Fibroblast of mammary gland (primary cell): ENCODE measurements around the gene DGKB.
"Not testable (repeated sequence)": the region's sequence is repeated elsewhere in the genome, so short reads cannot be mapped to it uniquely, and the experiment has no call there.

Source experiments
- DNase-seq: peaks from one replicate; pipeline ENCODE4 v3.0.0-alpha.2; 2010; ENCODE audit warnings: low read depth
- H3K4me3 ChIP-seq: 2 replicates; pipeline ENCODE4 v1.5.1; 2011; ENCODE audit warnings: low read depth, mild to moderate bottlenecking, low read length, moderate library complexity; ENCODE audit not compliant: control insufficient read depth
- TF ChIP-seq, protein P1 (sequence below): conservative IDR thresholded peaks from 2 replicates; pipeline ENCODE4 v1.5.1; 2011; ENCODE audit warnings: low read depth, low read length, inconsistent platforms; ENCODE audit not compliant: control insufficient read depth, insufficient read depth

Gene DGKB

DNA sequence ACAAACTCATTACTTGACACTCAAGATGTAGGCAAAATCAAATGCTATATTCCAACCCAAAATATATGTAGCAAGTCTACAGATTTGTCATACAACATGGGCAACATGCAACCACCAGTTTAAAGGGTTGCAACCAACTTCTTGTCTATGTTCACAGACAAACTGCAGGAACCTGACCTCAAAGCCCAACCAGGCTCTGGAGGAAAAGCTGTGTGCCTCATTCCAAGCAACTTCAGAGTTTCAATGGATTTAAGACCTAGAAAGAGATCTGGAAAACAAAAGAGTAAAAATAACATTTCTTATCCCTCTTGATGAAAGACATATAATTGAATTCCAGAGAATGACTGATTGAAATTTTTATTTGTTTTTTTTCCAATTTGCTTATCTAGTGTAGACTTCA lies 612.6 kb downstream of the DGKB start:
- no peak overlapping the region for H3K4me3 ChIP-seq
- TF ChIP-seq, protein P1, sequence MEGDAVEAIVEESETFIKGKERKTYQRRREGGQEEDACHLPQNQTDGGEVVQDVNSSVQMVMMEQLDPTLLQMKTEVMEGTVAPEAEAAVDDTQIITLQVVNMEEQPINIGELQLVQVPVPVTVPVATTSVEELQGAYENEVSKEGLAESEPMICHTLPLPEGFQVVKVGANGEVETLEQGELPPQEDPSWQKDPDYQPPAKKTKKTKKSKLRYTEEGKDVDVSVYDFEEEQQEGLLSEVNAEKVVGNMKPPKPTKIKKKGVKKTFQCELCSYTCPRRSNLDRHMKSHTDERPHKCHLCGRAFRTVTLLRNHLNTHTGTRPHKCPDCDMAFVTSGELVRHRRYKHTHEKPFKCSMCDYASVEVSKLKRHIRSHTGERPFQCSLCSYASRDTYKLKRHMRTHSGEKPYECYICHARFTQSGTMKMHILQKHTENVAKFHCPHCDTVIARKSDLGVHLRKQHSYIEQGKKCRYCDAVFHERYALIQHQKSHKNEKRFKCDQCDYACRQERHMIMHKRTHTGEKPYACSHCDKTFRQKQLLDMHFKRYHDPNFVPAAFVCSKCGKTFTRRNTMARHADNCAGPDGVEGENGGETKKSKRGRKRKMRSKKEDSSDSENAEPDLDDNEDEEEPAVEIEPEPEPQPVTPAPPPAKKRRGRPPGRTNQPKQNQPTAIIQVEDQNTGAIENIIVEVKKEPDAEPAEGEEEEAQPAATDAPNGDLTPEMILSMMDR = no peak
- DNase-seq = no peak

DNA sequence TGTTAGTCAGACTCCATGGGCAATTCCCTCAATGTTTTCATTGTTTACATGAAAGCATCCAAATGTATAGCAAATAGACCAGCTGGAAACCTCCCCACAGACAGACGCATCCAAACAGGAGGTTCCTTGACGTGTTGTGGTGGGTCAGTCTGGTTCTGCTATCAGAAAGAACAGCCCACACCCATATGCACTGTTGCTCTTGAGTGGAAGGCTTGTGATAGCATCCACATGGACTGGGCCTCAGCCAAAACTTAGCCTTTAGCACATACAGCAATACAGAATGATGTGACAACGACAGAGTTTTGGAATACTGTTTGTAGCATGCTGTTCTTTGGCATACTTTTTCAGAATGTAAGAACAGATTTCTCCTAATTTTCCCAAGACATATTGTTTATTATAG lies 613.9 kb downstream of the DGKB start:
- no peak overlapping the region for H3K4me3 ChIP-seq
- DNase-seq = no peak
- TF ChIP-seq, protein P1 = no peak

DNA sequence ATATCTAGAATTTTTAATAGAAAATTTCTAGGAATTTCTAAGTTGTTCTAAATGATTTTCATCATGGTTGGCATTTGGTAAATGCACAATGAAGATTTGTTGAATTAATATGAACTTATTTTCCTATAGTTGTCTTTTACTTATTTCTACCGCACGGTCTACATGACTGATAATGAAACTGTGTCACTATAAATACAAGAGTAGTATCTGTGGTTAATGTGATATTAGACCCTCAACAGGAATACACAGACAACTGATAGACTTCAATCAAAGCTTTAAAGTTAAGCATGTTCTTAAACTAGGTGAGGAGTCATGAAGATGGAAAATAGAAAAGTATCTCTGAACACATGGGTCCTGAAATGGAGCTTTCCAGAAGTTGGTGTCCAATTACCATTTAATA lies 615.2 kb downstream of the DGKB start:
- H3K4me3 ChIP-seq = no peak overlapping the region
- DNase-seq = no peak
- TF ChIP-seq, protein P1 = no peak

DNA sequence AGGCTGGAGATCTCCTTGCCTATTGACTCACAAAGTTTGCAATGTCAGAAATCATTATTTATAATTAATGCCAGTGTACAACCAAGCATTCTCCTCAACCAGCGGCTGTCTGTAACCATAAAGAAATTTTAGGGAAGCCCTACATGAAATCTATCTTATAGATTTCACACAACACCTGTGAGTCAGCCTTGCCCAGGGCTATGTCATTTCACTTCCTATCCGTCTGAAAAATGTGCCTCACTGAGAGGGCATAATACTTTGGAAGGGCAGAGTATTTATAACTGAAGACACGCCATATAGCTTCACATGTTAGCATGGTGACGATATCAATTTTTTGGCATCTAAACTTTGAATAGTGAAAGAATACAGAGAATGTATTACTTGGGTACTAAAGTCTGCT lies 616.5 kb downstream of the DGKB start:
- TF ChIP-seq, protein P1 = no peak

DNA sequence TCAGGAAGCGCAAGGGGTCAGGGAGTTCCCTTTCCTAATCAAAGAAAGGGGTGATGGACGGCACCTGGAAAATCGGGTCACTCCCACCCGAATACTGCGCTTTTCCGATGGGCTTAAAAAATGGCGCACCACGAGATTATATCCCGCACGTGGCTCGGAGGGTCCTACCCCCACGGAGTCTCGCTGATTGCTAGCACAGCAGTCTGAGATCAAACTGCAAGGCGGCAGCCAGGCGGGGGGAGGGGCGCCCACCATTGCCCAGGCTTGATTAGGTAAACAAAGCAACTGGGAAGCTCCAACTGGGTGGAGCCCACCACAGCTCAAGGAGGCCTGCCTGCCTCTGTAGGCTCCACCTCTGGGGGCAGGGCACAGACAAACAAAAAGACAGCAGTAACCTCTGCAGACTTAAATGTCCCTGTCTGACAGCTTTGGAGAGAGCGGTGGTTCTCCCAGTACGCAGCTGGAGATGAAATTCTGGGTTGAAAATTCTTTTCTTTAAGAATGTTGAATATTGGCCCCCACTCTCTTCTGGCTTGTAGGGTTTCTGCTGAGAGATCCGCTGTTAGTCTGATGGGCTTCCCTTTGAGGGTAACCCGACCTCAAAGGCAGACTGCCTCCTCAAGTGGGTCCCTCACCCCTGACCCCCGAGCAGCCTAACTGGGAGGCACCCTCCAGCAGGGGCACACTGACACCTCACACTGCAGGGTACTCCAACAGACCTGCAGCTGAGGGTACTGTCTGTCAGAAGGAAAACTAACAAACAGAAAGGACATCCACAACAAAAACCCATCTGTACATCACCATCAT lies 623.3 kb downstream of the DGKB start:
- DNase-seq, H3K4me3 ChIP-seq: not testable (repeated sequence)

More for the DNA sequence above, 616.5 kb downstream of the DGKB start:
- H3K4me3 ChIP-seq = no peak overlapping the region
- no peak for DNase-seq

DNA sequence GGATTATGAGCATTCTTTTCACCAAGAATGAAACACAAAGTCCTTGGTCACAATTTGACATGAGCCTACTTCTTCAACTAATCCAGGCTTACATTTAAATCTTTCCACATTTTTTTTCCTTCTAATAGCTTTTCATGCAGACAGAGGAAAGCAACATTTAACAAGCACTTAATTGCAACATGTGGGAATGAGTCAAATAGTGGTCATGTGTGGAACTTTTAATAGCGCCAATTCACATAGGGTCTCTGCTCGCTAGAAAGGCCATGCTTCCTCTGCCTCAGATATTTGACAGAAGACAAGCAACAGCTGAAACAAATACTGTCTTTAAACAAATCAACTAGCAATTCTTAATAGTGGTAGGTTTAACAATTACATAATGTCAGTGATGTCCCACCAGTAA lies 627.2 kb downstream of the DGKB start:
- no peak overlapping the region for H3K4me3 ChIP-seq
- peak; percentile 5 for DNase-seq
- TF ChIP-seq, protein P1 = no peak

DNA sequence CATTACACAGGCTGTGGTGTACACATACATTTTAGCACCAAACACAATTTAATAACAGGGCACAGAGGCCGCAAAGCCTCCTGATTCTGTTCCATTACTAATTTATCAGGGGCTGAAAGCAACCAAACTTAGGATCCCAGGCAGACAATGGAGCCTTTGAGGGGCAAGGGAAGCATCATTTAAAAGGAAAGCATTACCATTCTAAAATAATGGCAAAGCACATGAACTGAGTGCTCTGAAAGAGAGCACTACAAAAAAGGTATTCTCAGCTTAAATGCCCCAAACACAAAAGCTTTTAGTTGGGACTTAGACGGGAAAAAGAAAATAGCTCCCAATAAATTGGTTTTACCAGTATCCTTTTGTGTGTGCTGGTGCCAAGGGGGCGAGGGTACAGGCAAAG lies 631.1 kb downstream of the DGKB start:
- no peak overlapping the region for H3K4me3 ChIP-seq
- TF ChIP-seq, protein P1 = no peak
- no peak for DNase-seq
